ENCODE data around the gene DAZAP1.
A peak's percentile ranks its signal among the peaks of the same experiment; 100 is the strongest.
"Not testable (repeated sequence)": the region's sequence is repeated elsewhere in the genome, so short reads cannot be mapped to it uniquely, and the experiment has no call there.

The DAZAP1 gene

DNA sequence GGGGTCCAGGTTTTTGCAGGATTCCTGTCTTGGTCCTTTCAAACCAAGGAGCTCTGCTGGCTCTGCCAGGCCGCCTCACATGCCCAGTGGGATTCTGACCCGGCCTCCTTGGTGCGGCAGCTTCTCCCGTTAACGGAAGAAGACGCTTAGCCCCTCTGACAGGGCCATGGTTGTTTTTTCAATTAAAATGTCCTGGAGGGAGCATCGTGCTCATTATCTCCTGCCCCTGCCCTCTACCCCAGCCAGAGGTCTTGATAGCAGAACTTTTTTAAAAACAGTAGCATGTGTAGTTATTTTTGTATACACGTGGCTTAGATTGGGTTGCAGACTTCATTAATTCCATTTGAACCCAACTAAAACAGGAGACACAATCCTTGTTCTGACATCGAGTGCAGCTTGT, 19.4 kb downstream of the DAZAP1 start:
- DNase-seq = no peak

DNA sequence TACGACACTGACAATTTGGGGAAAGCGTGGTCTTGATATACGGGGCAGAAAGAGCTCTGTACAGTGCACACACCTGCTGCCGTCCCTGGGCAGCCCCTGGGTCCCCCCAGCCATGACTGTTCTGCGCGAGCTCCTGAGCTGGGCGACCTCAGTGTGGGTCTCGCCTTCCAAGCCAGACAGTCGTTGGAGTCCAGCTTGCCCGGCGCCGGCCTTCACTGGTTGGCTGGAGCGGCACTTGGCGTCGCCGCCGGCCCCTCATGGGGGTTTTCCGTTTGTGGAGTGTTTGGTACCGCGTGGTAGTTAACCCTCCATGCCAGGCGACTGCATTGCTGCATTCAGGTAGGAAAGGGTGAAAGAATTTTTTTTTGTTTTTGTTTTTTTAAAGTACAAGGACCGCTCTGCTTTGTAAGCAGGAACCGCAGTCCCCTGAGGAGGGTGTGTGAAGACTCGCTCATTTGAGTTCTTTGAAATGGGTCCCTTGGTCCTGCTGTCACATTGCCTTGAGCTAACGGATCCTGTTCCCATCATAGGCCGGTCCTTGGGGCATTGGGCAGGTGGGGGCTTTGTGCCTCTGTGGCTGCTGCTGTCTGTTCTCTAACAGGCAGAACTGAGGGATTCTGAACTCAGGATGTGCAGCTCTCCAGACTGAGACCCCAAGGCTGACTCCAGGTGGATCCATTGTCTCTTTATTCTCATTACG, 20.0 kb downstream of the DAZAP1 start:
- DNase-seq = no peak

DNA sequence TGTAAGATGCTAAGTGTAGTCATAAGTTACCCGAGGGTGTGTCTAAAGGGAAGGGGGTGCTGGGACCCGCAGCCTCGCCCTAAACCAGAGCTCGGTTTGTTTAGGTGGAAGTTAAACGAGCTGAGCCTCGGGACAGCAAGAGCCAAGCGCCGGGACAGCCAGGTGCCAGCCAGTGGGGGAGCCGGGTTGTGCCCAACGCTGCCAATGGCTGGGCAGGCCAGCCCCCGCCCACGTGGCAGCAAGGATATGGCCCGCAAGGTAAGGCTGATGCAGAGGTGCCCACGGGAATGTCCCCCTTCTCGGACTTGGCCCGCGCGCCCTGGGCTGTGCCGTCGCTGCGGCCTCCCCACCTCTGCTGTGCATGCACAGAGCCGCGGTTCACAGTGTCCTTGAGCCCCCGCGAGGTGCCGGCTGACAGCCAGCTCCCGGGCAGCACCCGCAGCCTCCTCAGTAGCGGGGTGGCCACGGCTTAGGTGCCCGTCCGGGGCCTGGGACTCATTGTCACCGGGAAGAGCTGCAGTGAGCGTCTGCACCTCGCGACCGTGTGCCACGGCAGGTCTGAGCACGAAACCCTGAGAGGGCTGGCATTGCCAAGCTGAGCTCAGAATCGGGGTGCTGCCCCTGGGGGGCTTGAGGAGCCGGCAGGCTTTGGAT, 21.5 kb downstream of the DAZAP1 start:
- DNase-seq = no peak

DNA sequence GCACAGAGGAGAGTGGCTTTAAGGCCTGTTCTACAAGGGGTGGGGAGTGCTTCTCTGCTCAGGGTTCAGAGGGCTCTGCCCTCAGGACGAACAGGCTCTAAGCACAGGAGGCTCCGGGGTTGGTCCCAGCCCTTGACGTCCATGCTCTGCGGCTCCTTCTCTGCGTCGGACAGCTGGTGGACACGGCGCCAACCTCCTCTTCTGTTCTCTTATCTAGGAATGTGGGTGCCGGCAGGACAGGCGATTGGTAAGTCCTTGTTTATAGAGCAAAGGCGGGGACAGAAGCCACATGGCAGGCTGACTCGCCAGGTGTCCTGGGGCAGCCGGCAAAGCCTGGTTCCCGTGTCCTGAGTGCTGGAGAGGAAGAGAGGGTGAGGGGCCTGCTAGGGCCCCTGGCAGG, 22.4 kb downstream of the DAZAP1 start:
- DNase-seq = no peak

DNA sequence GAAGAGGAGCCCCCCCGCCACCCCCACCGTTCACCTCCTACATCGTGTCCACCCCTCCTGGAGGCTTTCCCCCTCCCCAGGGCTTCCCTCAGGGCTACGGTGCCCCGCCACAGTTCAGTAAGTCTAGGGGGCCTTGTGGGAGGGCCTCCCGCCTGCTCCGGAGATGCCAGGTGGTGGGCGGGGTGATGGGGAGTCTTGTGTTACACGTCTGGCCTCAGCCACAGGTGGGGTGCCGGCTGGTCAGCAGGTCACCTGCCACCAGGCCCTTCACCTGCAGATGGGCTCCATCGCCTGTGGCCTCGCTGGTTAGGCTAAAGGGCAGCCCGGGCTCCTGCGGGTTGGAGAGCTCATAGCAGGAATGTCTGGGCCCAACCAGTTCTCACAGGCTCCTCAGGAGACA, 22.9 kb downstream of the DAZAP1 start:
- DNase-seq = no peak

DNA sequence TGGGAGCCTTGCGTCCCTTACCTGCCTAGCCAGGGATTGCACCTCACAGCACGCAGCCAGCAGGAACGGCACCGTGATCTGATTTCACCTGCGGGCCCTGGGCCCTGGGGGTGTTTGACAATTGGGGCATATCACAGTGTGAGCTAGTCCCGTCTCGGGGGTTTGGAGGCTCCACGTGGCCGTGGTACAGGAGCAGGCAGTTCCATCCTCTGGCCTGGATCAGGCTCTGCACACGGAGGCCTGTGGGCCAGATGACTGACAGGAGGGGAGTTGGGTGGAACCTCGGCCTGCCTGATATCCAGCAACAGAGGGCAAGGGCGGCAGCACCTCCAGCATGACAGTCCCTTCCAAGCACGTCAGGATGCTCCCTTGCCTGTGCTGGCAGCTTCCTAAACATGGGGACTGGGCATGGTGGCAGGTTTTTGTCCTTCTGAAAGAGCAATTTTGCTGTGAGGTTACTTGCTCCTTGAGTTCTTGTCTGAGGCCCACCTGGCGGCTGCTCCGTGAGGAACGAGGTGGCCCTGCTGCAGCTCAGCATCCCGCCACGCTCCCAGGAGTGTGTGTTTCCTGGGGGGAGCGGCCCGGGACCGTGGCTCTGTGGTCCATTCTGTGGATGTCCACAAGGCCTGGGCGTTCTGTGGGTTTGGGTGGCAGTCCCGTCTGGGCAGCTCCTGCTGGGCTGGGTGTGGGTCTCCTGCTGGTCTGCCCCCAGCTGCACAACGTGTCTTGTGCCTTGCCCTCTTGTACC, 24.5 kb downstream of the DAZAP1 start:
- DNase-seq = no peak

DNA sequence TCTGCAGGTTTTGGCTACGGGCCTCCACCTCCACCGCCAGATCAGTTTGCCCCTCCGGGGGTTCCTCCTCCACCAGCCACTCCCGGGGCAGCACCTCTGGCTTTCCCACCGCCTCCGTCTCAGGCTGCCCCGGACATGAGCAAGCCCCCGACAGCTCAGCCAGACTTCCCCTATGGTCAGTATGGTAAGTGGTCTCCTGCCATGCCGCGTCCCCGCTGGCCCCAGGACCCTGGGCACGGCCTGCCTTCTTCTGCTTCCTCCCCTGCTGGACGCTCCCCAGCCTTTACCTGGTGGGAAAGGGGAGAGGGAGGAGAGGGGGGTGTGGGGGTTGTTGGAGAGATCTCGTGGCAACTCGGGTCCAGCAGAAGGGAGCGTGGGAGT, 25.1 kb downstream of the DAZAP1 start:
- no peak for DNase-seq

DNA sequence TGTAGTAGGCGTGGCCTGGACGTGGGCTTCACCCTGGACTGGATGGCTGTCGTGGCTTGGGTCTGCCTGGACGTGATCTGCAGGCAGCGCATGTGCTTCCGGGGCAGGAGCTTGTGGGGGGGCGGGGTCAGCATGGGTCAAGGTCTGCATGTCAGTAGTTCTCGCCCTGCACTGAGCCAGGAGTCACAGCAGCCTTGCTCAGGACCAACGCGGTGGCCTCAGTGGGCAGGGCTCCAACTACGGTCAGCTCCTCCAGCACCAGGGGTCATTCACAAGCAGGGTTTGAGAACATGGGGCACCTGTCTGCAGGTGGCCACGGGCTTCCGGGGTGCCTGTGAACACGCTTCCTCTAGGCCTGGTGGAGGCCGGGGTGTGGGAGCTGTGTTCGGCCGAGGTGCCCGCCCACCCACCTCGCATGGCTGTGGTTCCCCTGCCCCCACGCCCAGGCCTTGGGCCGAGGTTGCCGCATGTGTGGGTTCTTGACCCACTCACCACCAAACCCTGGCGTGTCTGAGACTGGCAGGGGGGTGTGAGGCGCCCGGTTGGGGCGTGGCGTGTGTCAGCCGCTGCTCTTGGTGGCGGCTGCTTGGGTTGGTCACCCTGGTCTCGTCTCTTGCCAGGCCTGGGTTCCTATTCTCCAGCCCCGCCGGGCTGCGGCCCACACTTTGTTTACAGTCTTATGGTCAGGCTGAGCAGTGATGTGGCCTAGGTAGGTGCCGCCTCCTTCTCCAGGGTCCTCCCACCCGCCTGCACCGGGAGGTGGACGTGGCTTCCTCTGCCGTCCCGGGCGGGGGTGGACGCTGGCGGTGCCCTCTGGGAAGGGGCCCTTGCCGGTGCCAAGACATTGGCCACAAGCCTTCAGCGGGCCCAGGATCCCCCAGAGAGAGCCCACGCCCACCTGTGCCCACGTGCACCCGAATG, 26.0 kb downstream of the DAZAP1 start:
- no peak for DNase-seq

DNA sequence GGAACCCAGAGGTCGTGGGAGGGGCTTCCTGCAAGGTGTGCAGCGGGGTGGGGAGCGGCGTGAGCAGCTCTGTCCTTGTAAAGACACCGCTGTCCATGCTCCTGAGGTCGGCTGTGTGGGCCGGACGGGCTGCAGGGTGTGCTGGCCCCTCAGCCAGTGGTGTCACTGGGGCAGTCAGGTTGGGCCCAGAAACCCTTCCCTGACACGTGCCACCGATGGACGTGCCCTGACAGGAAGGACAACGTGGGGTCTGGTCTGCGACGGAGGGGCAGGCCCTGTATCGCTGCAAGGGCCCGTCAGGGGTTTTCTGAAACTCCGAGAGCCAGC, 26.6 kb downstream of the DAZAP1 start:
- no peak for DNase-seq

DNA sequence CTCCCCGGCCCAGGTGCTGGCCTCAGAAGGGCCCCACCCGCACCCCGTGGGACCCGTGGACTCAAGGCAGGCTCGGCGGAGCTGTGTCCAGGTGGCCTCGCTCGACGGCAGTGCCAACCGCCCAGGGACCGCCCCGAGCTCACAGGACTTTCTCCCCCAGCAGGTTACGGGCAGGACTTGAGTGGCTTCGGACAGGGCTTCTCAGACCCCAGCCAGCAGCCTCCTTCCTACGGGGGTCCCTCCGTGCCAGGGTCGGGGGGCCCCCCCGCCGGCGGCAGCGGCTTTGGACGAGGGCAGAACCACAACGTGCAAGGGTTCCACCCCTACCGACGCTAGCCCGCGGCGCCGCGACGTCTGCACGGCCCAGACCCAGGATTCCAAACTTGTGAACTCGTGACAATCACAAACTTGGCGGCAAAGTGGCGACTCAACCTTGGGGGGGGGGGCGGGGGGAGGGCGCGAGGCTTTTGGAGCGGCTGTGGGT, 27.2 kb downstream of the DAZAP1 start:
- DNase-seq = no peak

DNA sequence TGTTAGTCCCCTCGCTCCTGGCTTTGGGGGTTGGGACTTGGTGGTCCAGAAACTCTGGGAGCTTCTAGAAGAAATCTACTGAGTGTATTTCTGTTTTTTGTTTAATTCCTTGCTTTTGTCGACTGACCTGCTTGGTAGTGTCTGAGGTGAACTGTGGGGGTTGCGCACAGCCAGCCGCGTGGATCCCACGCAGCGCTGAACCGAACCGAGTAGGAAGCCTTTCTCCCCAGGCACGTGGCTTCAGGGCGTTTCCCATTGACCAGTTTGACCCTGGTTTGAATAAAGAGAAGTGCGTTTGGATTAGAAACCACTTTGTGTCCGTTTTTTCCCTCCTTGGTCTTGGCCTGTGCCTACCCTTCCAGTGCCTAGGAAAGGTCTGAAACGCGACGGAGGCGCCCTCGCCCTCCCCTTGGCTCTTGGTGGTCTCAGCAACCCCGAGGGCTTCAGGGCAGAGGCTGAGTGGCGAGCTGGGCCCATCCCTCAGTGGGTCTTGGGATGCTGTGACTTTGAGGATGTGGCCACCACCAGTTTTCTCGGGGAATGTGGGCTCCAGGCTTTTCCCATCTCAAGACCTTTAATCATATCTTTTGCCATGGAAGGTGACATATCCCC, 28.1 kb downstream of the DAZAP1 start:
- DNase-seq = no peak

DNA sequence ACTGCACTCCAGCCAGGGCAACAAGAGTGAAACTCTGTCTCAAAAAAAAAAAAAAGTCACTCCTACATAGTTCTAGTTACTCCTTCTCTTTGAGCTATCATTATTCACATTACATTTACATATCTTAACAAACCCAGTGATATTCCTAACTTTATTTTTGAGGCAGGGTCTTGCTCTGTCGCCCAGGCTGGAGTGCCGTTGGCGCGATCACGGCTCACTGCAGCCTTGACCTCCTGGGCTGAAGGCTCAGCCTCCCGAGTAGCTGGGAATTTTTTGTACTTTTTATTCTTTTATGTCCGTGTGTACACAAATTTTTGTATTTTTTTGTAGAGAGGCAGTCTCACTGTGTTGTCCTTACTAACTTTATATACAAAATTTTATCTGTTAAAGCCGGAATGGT, 30.2 kb downstream of the DAZAP1 start:
- no peak for DNase-seq

DNA sequence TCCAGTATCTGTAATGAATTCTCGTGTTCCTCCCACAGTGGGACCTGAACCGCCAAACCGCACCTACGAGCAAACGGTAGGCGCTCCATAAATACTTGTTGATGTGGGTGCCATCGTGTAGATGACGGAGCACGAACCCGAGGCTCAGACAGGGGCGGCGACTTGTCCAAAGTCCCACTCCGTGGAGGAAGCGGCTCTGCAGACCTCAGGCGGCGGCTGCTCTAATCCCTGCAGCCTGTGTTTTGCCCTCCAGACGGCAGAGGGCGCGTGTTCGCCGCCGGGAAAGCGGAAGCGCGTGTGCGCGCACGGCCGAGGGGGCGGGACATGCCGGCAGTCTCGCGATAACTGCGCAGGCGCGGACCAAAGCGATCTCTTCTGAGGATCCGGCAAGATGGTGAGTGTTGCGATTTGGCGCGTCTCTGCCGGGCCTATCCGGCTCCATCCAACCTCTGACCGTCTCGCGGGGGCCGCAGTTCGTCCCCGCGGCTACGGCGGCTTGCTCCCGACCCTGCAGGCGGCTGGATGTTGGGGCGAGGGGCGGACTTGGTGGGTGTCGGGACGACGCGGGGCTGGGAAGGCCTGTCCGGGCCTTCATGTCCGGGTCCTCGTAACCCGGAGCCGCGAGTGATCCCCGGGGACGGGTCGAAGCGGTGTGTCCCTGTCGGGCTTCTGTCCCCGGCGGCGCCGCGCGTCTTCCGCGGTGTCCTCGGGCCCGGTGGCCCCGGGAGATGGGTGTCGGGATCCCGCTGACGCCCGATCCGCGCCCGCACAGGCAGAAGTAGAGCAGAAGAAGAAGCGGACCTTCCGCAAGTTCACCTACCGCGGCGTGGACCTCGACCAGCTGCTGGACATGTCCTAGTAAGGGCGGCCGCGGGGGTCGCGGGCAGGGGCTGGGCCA, 30.9 kb downstream of the DAZAP1 start, which contains the start of gene RPS15:
TSS of gene RPS15 (plus strand) at position 362 of the 898 bp plus-strand sequence. CDS start at position 392, 30 bp downstream.
- DNase-seq = peak; percentile 97

DNA sequence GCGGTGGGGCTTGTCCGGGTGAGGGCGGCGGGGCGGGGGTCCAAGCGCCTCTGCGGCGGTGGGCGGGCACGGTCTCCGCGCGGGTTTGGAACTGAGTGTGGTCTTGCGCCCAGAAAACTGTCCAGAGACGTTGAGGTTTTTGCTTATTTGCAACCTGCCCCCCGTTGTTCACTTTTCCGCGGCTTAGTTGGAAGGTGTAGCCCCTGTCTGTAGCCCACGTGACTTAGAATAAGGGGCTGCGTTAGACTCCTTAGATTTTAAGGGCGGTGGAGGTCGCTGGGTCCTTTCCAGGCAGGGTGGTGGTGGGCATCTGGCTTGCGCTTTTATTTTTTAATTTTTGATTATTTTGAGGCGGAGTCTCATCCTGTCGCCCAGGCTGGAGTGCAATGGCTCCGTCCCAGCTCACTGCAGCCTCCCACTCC, 31.6 kb downstream of the DAZAP1 start:
- no peak for DNase-seq

DNA sequence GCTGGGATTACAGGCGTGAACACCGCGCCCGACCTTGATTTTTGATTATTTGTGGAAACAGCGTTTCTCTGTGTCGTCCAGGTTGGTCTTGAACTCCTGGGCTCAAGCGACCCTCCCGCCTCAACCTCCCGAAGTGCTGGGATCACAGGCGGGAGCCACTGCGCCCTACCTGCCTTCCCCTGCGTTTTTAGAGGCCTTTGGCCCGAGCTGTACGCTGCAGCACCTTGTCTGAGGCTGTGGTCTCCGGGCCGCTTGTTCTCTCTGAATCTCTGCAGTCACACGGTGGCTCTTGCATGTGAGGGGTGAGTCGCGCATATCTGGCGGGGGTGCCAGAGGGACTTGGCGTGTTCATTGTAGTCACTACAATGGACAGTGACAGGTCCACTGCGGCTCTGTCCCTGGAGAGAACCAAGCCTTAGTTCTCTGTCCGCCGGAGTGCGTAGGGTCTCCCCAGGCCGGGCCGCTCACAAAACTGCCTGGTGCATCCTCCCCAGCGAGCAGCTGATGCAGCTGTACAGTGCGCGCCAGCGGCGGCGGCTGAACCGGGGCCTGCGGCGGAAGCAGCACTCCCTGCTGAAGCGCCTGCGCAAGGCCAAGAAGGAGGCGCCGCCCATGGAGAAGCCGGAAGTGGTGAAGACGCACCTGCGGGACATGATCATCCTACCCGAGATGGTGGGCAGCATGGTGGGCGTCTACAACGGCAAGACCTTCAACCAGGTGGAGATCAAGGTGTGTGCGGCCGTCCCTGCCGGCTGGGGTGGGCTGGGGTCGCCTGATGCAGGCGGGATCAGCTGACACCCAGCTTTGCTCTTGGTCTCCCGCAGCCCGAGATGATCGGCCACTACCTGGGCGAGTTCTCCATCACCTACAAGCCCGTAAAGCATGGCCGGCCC, 32.4 kb downstream of the DAZAP1 start:
- not testable (repeated sequence) for DNase-seq

DNA sequence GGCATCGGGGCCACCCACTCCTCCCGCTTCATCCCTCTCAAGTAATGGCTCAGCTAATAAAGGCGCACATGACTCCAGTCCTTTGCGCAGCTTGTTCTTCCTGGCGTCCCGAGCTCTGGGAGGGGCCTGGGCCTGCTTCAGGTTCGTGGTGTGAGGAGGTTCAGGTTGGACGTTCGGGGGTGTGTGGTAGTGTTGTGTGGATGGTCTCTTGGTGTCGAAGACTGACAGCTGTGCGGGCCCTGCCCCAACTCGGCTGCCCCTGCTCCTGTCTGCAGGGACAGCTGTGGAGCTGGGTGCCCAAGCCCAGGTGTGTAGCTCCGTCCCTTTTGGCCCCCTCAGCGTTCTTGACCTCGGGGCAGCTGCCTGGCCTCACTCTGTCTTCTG, 33.0 kb downstream of the DAZAP1 start:
- DNase-seq = no peak

DNA sequence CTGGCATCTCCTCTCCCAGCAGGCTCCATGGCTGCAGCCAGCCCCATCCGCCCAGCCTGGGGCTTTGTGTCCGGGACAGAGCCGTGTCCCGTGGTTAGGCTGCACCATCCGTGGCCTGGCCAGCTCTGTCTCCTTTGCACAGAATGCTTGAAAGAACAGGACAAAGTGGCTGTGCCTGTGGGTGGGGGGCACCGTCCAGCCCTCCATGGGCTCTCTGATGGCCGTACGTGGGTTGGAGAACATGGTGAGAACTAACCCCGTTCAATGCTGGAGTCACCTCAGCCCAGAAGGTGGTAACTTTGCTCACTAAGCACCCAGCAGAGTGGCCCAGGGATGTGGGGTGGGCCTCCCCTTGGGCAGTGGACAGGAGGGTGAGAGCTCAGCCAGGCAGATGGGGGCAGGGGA, 33.6 kb downstream of the DAZAP1 start:
- DNase-seq = no peak

DNA sequence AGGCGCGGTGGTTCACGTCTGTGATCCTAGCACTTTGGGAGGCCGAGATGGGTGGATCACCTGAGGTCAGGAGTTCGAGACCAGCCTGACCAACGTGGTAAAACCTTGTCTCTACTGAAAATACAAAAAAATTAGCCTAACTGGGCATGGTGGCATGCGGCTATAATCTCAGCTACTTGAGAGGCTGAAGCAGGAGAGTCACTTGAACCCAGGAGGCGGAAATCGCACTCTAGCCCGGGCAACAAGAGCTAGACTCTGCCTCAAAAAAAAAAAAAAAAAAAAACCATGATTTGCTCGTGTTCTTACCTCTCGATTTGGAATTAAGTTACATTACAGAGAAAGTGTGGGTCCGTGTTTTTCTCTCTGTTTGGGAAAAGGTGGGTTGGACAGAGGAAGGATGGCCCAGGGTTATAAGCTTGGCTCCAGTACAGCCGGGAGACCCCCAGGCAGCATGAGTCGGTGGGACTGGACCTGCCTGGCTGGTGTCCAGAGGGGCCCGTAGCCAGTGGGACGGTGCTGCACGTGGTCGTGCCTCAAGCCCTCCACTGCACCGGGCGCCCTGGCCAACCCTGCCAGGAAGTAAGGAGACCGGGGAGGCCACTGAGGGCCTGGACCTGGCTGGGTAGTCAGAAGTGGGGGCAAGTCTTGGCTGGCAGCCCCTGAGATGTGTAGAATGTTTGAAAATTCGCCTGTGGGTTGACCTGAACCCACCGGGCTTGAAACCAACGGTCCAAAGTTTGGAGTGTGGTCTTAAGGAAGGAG, 34.5 kb downstream of the DAZAP1 start:
- no peak for DNase-seq

DNA sequence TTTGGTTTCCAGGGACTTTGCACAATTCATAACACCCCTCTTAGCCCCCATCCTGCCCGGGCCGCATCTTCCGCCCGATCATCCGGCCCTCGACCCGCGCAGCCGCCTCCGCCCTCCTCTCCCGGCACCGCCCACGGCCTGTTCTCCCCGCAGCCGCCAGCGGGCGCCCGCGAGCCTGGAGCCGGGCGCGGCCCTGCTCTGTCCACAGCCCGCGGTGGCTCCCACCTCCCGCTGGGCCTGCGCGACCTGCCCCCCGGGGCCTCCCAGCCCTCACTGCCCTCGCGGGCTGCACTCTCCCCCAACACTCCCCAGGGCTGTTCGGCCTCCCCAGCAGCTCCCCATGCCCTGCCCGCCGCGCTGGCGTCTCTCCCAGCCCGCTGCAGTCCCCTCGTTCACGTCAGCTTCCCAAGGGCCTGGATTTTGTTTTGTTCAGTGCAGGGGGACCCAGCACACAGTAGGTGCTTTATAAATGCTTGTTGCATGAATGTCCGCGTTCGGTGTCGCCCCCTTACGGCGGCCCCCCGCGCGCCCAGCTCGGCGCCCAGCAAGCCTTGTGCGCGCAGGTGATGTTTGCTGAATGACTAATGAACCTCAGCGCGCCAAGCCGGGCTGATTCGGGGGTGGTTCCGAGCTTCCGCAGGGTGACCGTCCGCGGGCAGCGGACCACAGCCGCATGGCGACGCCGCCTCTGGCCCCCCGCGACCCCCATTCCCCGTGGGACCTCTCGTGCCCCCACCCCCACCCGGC, 38.0 kb downstream of the DAZAP1 start:
- DNase-seq = peak; percentile 79

Measured in RPMI8226 (cell line).